GM21526 (cell line): ENCODE measurements around the gene P2RY13.

Source experiments
- ATAC-seq: cut with Tn5 transposase; IDR thresholded peaks from one replicate; pipeline ENCODE4 v1.9.1; 2021; ENCODE audit warnings: moderate library complexity; ENCODE audit not compliant: unreplicated experiment, low FRiP score

Gene P2RY13

GRCh38 chr3:151321526-151321925, 7.8 kb downstream of the P2RY13 start:
- ATAC-seq = no peak

DNA sequence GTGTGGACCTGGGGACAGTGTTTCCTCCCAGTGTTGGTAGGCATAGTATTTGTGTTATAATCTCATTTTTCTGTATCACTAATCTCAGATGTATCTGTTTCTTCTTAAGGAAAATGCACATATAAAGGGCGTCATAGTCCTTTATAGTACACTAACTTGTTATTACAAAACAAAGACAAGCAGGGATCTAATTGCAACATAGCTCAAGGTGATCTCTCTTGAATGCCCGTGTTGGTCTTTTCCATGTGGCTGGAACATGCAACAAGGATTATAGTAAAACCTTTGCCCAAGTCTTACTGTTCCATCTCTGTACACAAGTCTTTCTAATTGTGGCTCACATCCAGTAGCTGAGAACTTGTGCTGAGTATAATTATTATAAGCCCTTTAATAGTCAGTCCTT, 9.2 kb downstream of the P2RY13 start:
- no peak for ATAC-seq

DNA sequence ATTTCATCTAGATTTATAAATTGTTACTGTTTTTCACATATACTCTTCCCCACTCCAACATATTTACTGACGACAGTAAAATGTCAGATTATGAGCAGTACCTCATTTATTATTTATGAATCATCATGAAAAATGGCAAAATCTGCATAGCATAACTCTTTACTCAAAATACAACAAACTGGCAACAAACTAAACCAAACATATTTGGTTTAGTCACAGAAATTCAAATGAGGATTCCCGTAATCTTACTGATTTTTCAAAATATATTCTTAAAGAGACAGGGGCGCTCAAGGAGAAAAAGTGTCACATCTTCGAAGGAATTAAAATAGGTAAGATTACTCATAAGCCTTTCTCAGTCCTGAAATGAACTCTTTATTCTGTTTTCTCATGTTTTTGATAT, 9.7 kb downstream of the P2RY13 start:
- no peak for ATAC-seq

- ATAC-seq = no peak
Observed at GRCh38 chr3:151318991-151319390, 10.4 kb downstream of the P2RY13 start.

DNA sequence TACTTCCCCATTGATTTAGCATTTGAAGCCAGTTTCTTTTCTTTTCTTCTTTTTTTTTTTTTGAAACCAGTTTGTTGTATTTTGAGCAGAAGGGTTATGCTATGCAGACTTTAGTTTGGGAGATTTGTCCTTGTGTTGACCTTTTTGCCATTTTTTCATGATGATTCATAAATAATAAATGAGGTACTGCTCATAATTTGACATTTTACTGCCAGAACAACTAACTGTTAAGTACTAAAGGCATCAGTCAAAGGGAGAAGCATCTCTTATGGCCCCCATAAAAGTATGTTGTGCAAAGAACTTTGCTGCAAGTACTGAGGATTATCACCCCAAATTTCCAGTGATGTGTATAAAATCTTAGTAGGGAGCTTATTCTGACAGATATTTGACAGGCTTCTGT, 11.0 kb downstream of the P2RY13 start:
- no peak for ATAC-seq

- ATAC-seq = no peak
Observed at GRCh38 chr3:151316267-151316991, 12.9 kb downstream of the P2RY13 start, which contains the start of gene GPR87. GPR87 (minus strand) TSS chr3:151316820; CDS start chr3:151300100, 16,720 bp downstream.

GRCh38 chr3:151315846-151316245, 13.5 kb downstream of the P2RY13 start:
- ATAC-seq = no peak

GRCh38 chr3:151315136-151315535, 14.2 kb downstream of the P2RY13 start:
- ATAC-seq = no peak

DNA sequence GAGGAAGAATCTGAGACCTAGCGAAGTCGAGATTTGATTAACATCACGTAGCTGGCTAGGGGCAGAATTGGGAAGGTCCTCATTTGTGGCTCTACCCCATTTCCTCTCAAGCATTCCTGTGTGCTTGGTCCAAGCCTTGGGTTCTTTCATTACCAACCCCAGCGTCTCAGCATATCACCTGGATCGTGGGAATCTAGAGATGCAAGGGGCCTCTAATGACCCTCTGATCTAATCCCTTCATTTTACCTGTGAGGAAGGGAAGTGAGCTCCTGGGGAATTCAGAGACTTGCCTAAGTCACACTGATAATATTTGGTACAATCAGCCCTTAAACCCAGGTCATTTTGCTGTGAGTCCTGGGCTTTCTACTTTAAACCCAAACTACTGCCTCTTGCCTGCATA, 14.8 kb downstream of the P2RY13 start:
- no peak for ATAC-seq

- ATAC-seq = no peak
Observed at GRCh38 chr3:151314137-151314536, 15.2 kb downstream of the P2RY13 start.

DNA sequence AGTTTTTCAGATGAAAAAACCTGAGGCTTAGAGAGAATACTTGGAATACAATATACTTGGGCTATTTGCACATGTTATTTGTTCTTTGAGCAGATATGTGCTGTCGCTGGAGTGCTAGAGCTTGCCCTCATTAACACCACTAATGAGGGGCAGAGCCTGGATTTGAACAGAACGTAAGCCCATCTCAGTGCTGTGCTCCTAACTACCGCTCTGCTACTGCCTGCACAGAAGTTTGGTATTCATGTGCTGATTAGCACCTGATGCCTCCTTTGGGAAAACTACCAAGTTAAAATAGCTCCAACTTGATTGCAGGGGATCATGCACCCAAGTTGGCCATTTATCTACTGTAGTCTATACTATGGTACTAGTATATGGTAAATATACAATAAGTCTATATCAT, 16.4 kb downstream of the P2RY13 start:
- ATAC-seq = no peak

DNA sequence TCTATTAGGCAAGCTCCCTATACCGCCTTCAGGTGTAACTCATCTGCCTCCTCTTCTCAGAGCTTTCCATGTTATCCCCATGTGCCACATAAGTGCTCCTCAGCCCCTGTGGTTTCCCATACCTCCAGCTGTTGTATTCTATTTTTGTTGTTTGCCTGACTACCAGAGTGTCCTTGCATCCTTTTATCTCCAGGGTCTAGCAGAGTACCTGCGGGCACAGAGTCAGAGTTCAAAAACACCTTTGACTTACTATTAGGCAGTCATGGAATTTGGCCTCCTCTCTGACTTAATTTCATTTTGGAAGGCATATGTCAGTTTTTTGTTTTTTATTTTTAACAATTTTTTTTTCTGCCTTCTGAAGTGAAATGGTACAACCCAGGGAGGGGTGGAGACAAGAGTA, 19.8 kb downstream of the P2RY13 start:
- ATAC-seq = no peak

GRCh38 chr3:151307583-151308488, 21.5 kb downstream of the P2RY13 start:
- ATAC-seq = no peak

DNA sequence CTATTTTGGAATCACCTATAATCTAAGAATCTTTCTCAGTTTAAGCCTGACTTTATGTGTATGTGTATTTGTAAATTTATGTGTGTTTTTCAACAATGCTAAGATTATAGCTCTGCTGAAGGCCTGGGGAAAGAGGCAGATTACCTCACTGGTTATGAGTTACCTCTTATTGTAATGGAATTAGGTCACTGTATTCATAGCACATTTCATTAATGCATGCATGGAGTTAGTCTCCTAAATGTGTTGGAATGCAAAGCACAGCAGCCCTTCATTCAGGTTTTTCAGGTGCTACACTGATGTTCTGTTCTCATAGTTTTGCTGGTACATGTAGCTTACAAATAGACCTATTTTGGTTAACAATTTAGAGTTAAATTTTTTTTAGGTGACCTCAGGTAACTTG, 22.2 kb downstream of the P2RY13 start:
- no peak for ATAC-seq

GRCh38 chr3:151306168-151306810, 23.1 kb downstream of the P2RY13 start:
- ATAC-seq = no peak

DNA sequence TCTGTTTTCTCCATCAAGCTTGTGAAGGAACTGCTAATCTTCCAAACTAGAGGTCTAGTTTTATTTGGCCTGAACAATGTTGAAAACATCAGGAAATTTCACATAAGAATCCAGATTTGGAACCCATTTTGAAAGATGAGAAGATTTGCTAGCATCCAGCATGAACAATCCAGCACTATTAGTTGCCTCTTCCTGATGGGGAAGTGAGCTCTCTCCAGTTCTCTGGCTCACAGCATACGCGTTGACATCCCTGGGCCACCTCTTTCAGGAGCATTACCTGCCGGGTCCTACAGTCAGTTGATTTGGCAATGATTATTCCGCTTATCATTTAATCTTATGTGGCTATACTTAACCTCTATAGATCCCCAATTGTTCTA, 23.6 kb downstream of the P2RY13 start:
- ATAC-seq = no peak

- no peak for ATAC-seq
Observed at GRCh38 chr3:151305060-151305774, 24.1 kb downstream of the P2RY13 start.

DNA sequence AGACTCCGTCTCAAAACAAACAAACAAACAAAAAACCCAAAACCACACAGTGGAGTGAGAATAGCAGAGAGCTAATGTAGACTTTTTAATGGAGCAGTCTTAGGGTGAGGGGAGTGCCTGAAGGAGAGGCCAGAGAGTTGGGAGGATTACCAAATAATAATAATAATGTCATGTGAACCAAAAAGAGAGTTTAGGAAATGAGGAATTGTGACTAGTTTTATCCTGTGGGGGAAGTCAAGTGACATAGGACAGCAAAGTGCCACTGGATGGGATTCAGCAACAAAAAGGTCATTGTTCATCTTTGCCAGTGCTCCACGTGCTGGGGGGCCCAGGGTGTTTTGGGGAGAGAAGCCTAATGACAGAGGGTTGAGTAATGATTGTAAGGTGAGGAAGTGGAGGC, 25.6 kb downstream of the P2RY13 start:
- no peak for ATAC-seq

- ATAC-seq = no peak
Observed at GRCh38 chr3:151301787-151302186, 27.6 kb downstream of the P2RY13 start.

DNA sequence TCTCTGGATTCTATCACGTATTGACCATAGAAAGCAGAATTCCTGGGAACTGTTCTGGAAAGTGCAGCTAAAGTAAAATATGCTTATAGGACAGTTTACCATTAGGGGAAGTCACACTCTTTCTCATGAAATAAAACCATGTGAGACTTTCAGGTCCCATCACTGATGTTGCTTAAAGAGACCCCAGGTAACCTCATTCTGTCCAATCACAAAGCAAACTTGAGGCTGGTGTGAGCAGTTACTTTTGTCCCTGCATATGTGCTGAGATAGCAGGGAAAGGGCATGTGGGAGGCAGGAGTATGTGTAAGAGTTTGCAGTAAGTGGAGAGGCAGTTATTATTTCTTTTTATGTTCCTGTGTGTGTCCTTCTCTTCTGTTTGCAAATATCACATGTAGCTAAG, 28.8 kb downstream of the P2RY13 start:
- ATAC-seq = no peak

GRCh38 chr3:151299006-151299405, 30.3 kb downstream of the P2RY13 start:
- ATAC-seq = no peak
